Measurements from ENCODE around the gene TTC23. TPM values are rescaled to one million over a fixed set of nuclear protein-coding genes. Genes with fewer than 3 reads are reported as not detected.
"Not testable (repeated sequence)": the region's sequence is repeated elsewhere in the genome, so short reads cannot be mapped to it uniquely, and the experiment has no call there.

Gene TTC23
- total RNA-seq, 1 donor from 2014 or later, result 10.1 TPM

DNA sequence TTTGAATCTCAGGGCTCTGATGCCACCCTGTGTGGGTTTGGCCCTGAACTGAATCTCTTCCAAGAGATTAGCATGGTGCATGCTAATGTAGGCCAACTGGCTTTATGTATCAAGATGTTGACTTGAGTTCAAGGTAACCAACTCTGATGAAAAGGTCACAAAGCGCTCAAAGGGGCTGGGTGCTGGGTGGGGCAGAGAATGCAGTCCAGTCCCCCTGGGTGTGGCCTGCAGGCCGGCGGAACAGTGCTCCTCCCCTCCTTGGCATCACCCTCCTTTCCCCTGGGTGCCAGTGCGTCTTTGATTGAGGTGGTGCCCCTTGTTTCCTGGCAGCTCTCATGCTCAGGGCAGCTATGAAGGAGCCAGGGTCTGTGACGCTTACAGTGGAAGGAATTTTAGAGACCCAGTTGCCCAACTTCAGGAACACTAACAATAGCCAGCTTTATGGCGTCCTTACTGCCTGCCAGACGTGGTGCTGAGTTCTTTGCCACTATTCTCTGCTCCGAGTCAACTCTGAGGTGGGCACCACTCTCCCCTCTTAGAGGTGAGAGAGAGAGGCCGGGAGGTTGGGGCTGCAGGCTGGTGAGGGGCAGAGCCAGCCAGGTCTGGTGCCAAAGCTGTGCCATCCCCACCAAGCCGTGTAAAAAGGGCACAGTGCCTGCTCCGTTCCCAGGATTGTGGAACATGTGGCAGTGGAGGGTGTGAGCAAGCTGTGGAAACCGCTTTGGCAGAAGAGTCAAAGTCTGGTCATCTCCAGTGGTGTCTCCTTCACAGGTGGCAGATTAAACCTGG is 134.7 kb downstream of the TTC23 start:
- ATAC-seq (peak; percentile 65), DNase-seq (peak; percentile 35)
- intact Hi-C loops (cut with micrococcal nuclease), result no loop called here

DNA sequence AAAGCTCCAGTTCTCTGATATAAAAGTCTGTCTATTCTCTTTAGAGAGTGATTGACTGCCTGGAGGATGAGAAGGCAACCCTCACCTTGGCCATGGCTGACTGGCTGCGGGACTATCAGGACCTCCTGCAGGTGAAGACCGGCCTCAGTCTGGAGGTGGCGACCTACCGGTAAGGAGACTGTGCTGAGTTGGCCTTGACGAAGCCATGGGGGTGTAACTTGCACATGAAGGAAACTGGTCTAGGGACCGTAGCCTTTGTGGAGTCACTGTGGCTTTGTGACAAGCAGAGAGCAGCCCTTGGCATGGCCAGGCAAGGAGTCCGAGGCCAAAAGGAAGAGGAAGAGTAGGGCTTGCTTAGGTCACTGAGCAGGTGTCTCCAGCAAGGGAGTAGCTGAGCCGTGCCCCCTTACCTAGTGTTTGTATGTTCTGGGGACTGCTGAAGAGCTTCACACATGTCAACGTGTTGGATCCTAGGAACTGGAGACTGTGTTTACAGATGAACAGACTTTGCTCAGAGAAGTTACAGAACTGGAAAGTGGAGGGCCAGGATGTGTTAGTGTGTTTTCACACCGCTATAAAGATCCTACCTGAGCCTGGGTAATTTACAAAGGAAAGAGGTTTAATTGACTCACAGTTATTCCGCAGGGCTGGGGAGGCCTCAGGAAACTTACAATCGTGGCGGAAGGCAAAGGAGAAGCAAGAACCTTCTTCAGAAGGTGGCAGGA is 135.7 kb downstream of the TTC23 start:
- DNase-seq (peak; percentile 16), ATAC-seq (no peak)
- intact Hi-C loops (cut with micrococcal nuclease), result no loop called here

DNA sequence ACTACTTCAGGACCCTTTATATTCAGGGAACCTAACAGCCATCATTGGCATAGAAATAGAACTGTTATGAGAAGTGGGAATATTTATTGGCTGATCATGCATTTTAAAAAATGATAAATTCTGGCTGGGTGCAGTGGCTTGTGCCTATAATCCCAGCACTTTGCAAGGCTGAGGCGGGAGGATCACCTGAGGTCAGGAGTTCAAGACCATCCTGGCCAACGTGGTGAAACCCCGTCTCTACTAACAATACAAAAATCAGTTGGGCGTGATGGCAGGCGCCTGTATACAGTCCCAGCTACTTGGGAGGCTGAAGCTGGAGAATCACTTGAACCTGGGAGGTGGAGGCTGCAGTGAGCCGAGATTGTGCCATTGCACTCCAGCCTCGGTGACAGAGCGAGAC is 137.7 kb downstream of the TTC23 start:
- intact Hi-C loops (cut with micrococcal nuclease); ATAC-seq: not testable (repeated sequence)
- DNase-seq, result peak; percentile 6

GRCh38 chr15:99110581-99111320 is 138.6 kb downstream of the TTC23 start:
- ATAC-seq (no peak), DNase-seq (peak; percentile 8)
- intact Hi-C loops (cut with micrococcal nuclease), result no loop called here

GRCh38 chr15:99110093-99110492 is 139.3 kb downstream of the TTC23 start:
- ATAC-seq (no peak), DNase-seq (no peak)
- intact Hi-C loops (cut with micrococcal nuclease), result no loop called here

- intact Hi-C loops (cut with micrococcal nuclease), result no loop called here
- peak; percentile 3 for ATAC-seq
Observed at GRCh38 chr15:99109555-99110021, 139.8 kb downstream of the TTC23 start.

GRCh38 chr15:99108993-99109392 is 140.4 kb downstream of the TTC23 start:
- intact Hi-C loops (cut with micrococcal nuclease), result no loop called here
- no peak for ATAC-seq
- no peak for DNase-seq

More at GRCh38 chr15:99109555-99110021, 139.8 kb downstream of the TTC23 start:
- peak; percentile 38 for DNase-seq

DNA sequence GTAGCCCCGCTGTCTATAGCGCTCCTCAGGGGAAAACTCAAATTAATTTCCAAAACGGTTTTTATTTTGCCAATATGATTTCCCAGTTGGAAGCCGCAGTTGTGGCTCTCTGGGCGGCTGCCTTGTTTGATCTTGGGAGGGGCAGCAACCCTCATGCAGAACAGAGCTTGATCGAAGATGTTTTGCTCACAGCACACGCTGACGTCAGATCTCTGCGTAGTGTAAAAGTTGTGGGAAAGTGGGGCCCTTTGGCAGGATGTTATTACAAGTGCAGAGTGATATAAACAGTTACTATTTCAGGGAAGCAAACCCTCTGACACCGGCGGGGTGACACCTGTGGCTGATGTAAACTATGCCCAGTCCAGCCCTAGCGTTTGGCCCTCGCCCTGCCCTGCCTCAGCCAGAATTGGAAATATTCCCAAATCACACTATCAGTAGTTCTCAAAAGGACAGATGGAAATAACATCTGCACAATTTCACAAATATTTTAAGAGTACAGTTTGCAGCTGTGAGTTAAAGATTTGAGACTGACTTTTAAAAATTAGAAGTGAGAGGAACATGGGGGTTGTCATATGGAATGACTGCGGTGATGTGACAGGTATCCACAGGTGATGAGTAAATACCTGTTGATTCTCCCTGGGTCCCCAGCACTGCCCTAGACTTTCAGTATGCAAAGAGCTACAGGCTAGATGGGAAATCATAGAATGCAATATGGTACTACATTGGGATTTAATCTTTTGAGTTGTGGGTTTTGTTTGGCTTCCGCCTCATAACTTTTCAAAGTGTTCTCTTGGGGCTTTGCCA is 142.8 kb downstream of the TTC23 start:
- DNase-seq (peak; percentile 74), ATAC-seq (peak; percentile 66)
- intact Hi-C loops (cut with micrococcal nuclease), result no loop called here

GRCh38 chr15:99105514-99106341 is 143.7 kb downstream of the TTC23 start:
- intact Hi-C loops (cut with micrococcal nuclease), result loop anchor here (2.0 kb wide), 1 partner anchor 107 kb away; no protein-coding TSS in a partner anchor
- peak; percentile 78 for DNase-seq
- ATAC-seq, result peak; percentile 38

- DNase-seq (peak; percentile 91), ATAC-seq (peak; percentile 83)
- intact Hi-C loops (cut with micrococcal nuclease), result loop anchor here (2.0 kb wide), 1 partner anchor 108 kb away; no protein-coding TSS in a partner anchor
Observed at GRCh38 chr15:99104788-99105513, 144.4 kb downstream of the TTC23 start, which contains the start of gene SYNM. Gene SYNM (plus strand): TSS chr15:99105080. CDS start chr15:99105200, 120 bp downstream.

DNA sequence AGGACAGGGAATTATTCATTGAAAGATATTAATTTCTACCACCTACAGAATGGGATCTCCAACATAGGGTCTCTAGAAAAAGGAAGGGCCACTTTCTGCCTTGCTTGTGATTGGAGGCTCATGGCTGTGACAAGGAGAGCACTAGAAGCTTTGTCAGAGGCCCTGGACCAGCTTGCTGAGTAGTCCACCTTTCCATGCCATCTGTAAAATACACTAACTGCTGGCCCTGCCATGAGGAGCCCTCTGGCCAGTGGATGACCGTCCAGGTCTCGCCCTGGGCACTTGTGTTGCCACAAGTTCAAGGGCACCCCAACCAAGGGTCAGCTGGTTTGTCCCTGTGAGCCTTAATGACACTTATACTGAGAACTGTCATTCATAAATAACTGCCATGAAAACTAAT is 146.1 kb downstream of the TTC23 start:
- ATAC-seq, result no peak
- intact Hi-C loops (cut with micrococcal nuclease), result no loop called here

GRCh38 chr15:99102332-99103235 is 146.8 kb downstream of the TTC23 start:
- DNase-seq (no peak), ATAC-seq (no peak)
- intact Hi-C loops (cut with micrococcal nuclease), result no loop called here

More for the DNA sequence above, 146.1 kb downstream of the TTC23 start:
- no peak for DNase-seq

DNA sequence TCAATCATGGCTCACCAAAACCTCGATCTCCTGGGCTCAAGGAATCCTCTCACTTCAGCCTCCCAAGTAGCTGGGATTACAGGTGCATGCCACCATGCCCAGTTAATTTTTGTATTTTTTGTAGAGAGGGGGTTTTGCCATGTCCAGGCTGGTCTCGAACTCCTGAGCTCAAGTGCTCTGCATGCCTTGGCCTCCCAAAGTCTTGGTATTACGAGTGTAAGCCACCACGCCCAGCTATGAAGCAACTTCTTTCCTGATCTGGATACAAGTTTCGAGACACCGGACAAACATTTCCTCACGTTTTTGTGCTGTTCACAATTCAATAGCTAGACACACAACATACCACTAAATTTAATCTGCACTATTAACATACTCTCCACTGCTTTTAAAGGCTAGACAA is 147.9 kb downstream of the TTC23 start:
- DNase-seq (no peak), ATAC-seq (no peak)
- intact Hi-C loops (cut with micrococcal nuclease), result no loop called here

DNA sequence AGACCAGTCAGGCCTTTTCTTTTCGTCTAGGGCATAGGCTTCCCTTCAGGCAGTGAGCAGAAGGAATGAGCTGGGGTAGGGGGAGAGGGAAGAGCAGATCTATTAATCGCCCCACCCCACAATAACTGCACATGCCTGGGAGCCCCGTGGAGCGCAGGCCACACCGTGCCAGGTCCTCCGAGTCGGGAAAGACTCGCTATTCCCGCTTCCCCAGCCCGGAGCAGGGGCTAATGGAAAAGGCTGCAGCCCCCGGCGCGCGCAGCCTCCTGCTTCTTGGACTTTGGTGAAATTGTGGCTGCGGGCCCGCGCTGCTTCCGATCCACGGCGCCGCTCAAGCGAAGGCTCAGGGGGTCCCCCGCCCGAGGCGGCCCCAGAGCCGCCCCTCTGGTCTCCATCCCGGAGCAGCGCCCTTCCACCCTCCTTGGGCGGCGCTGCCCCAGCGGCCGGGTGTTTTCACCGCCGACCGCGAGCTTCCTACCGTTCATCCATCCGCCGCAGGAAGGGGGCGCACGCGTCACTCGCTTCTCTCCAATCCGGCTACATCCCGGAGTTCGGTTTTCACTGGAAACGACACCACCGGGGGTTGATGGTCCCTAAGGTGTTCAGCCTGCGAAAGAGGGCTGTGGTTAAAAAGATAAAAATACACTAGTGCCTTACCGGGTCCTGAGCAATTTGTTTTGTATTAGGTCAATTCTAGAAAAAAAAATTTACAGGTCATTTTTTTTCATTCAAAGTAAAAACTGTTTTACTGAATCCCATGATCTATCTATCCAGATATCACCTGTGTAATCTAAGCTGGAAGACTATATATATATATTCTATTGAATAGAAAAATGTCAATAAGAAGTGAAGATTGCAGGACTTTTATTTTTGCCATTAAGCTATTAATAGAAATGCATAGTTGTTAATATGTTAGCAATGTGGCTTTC is 148.9 kb downstream of the TTC23 start:
- peak; percentile 45 for ATAC-seq
- intact Hi-C loops (cut with micrococcal nuclease), result no loop called here
- DNase-seq, result peak; percentile 92

- intact Hi-C loops (cut with micrococcal nuclease), result no loop called here
- ATAC-seq (no peak), DNase-seq (no peak)
Observed at GRCh38 chr15:99099661-99100060, 149.7 kb downstream of the TTC23 start.

Measured in left ventricle myocardium superior (tissue), 1 donor.